ENCODE measurements around the gene CDH4. TPM values are rescaled to one million over a fixed set of nuclear protein-coding genes. Genes with fewer than 3 reads are reported as not detected.
"Not testable (repeated sequence)": the region's sequence is repeated elsewhere in the genome, so short reads cannot be mapped to it uniquely, and the experiment has no call there.

Gene CDH4
- total RNA-seq, 1 donor from 2014 or later = 1.1 TPM

GRCh38 chr20:61253640-61254511 is 1.8 kb downstream of the CDH4 start:
- peak; percentile 54 for DNase-seq

- DNase-seq = no peak
These were observed 3.0 kb downstream of the CDH4 start for GRCh38 chr20:61254881-61255626.

- DNase-seq = no peak
These were observed 4.3 kb downstream of the CDH4 start for GRCh38 chr20:61256365-61256764.

GRCh38 chr20:61256824-61257223 is 4.8 kb downstream of the CDH4 start:
- no peak for DNase-seq

GRCh38 chr20:61257611-61258010 is 5.5 kb downstream of the CDH4 start:
- no peak for DNase-seq

GRCh38 chr20:61259741-61260140 is 7.7 kb downstream of the CDH4 start:
- DNase-seq = no peak

- DNase-seq = no peak
These were observed 8.8 kb downstream of the CDH4 start for GRCh38 chr20:61260905-61261304.

- no peak for DNase-seq
These were observed 10.0 kb downstream of the CDH4 start for GRCh38 chr20:61262036-61262435.

GRCh38 chr20:61262514-61262913 is 10.5 kb downstream of the CDH4 start:
- no peak for DNase-seq

GRCh38 chr20:61263084-61263695 is 11.1 kb downstream of the CDH4 start:
- no peak for DNase-seq

GRCh38 chr20:61263938-61264337 is 11.9 kb downstream of the CDH4 start:
- peak; percentile 10 for DNase-seq

- no peak for DNase-seq
These were observed 15.2 kb downstream of the CDH4 start for GRCh38 chr20:61267241-61267640.

- DNase-seq = no peak
These were observed 16.0 kb downstream of the CDH4 start for GRCh38 chr20:61268024-61268423.

- DNase-seq = peak; percentile 55
These were observed 19.5 kb downstream of the CDH4 start for GRCh38 chr20:61271312-61272231.

GRCh38 chr20:61273024-61273423 is 21.0 kb downstream of the CDH4 start:
- DNase-seq = not testable (repeated sequence)

GRCh38 chr20:61273666-61274065 is 21.6 kb downstream of the CDH4 start:
- not testable (repeated sequence) for DNase-seq

GRCh38 chr20:61274326-61274725 is 22.3 kb downstream of the CDH4 start:
- no peak for DNase-seq

GRCh38 chr20:61278296-61278695 is 26.2 kb downstream of the CDH4 start:
- no peak for DNase-seq

GRCh38 chr20:61279621-61280150 is 27.6 kb downstream of the CDH4 start:
- DNase-seq = no peak

GRCh38 chr20:61280217-61280980 is 28.3 kb downstream of the CDH4 start:
- DNase-seq = no peak

GRCh38 chr20:61281286-61281795 is 29.3 kb downstream of the CDH4 start:
- no peak for DNase-seq
